T-cell (primary cell): ENCODE results near the gene PLIN3. TPM values are rescaled to one million over a fixed set of nuclear protein-coding genes. Genes with fewer than 3 reads are reported as not detected.

Experiments used
- total RNA-seq, 35 experiments: library from RNA in 6 of 35; stranded (reverse) in 6 of 35; fragments of 120-200 nt in 1 of 35; gene quantifications; one replicate each; pipeline versions ENCODE4 v1.2.1 to v1.2.4 and lab custom pipeline; 2013 to 2026

PLIN3 gene
- total RNA-seq, 5 donors from 2014 or later (not counting 1 experiment from before 2014, with no cell fraction given), result 15.3 to 24.1 (median 21.8) TPM

Other genes with a start within 250 kb of the PLIN3 start
- 10 to 100 TPM; 10.8 to 23.0 (median 19.5) TPM for gene TNFAIP8L1, start 228.2 kb downstream of the PLIN3 start, total RNA-seq
- 10 to 100 TPM; 27.5 to 46.4 (median 38.3) TPM for gene MYDGF, start 197.3 kb downstream of the PLIN3 start, total RNA-seq
- 100 to 1,000 TPM in 2 of 5 donors, 10 to 100 TPM in 3; 71.8 to 103 (median 95.3) TPM for gene DPP9, start 143.8 kb downstream of the PLIN3 start, total RNA-seq
- 10 to 100 TPM in 4 of 5 donors, 1 to 10 TPM in 1; 9.7 to 17.7 (median 16.1) TPM for gene FEM1A, start 75.9 kb downstream of the PLIN3 start, total RNA-seq
- 10 to 100 TPM; 12.8 to 20.3 (median 16.8) TPM for gene TICAM1, start 36.0 kb downstream of the PLIN3 start, total RNA-seq
- gene ARRDC5, start 35.2 kb upstream of the PLIN3 start, total RNA-seq, result 10 to 100 TPM in 4 of 5 donors, 1 to 10 TPM in 1; 8.1 to 21.7 (median 15.8) TPM
- gene UHRF1, start 41.8 kb upstream of the PLIN3 start, total RNA-seq, result 1 to 10 TPM in 4 of 5 donors, under 1 TPM in 1; 0.89 to 3.1 (median 2.0) TPM
- 10 to 100 TPM; 44.6 to 59.2 (median 47.8) TPM for gene KDM4B, start 101.4 kb upstream of the PLIN3 start, total RNA-seq